Neuronal stem cell (in vitro differentiated cells): Measurements from ENCODE around the gene DNAH9.

ENCODE experiments used
- DNase-seq: peaks from one replicate; pipeline ENCODE4 v3.0.0-alpha.2; 2013; ENCODE audit warnings: low spot score
- H2AFZ ChIP-seq: one replicate; pipeline ENCODE4 v1.6.1; 2013; ENCODE audit warnings: mild to moderate bottlenecking, low read length, inconsistent platforms
- H2AK5ac ChIP-seq: 2 replicates; pipeline ENCODE4 v1.6.1; 2013; ENCODE audit warnings: low read depth, mild to moderate bottlenecking, inconsistent platforms, low read length, moderate library complexity, mixed read lengths
- H2BK120ac ChIP-seq: 2 replicates; pipeline ENCODE4 v1.6.1; 2013; ENCODE audit warnings: low read depth, mild to moderate bottlenecking, inconsistent platforms, low read length, moderate library complexity, mixed read lengths
- H2BK12ac ChIP-seq: one replicate; pipeline ENCODE4 v1.6.1; 2013; ENCODE audit warnings: low read length, inconsistent platforms
- H2BK15ac ChIP-seq: 2 replicates; pipeline ENCODE4 v1.6.1; 2013; ENCODE audit warnings: mild to moderate bottlenecking, low read length, inconsistent platforms, mixed read lengths
- H2BK5ac ChIP-seq: one replicate; pipeline ENCODE4 v1.6.1; 2013; ENCODE audit warnings: inconsistent platforms, mild to moderate bottlenecking, low read length, moderate library complexity
- H3K14ac ChIP-seq: one replicate; pipeline ENCODE4 v1.6.1; 2013; ENCODE audit warnings: low read length, inconsistent platforms
- H3K18ac ChIP-seq: 2 replicates; pipeline ENCODE4 v1.6.1; 2013; ENCODE audit warnings: low read length, inconsistent platforms
- H3K23ac ChIP-seq: 2 replicates; pipeline ENCODE4 v1.6.1; 2013; ENCODE audit warnings: low read depth, mild to moderate bottlenecking, mixed read lengths, low read length, inconsistent platforms; ENCODE audit not compliant: poor library complexity
- H3K27ac ChIP-seq: replicated peaks from 3 replicates; pipeline ENCODE4 v1.5.1; 2013; ENCODE audit warnings: low read length, inconsistent platforms
- H3K27me3 ChIP-seq, 3 experiments: 2 replicates each; pipeline ENCODE4 v1.6.1; 2013; ENCODE audit warnings: low read length in 3 of 3, mild to moderate bottlenecking in 2 of 3, inconsistent platforms in 1 of 3, low read depth in 1 of 3, mixed read lengths in 1 of 3, moderate library complexity in 1 of 3; ENCODE audit not compliant: control insufficient read depth in 3 of 3, insufficient read depth in 3 of 3
- H3K36me3 ChIP-seq, 2 donors: replicated peaks in 1 of 2; 2 replicates each; pipeline ENCODE4 v1.6.1; 2013; ENCODE audit warnings: low read length in 2 of 2; ENCODE audit not compliant: control insufficient read depth in 2 of 2, insufficient read depth in 2 of 2
- H3K4ac ChIP-seq: 2 replicates; pipeline ENCODE4 v1.6.1; 2013; ENCODE audit warnings: inconsistent platforms, mild to moderate bottlenecking, low read length, moderate library complexity
- H3K4me1 ChIP-seq, 2 donors: 1 replicate in 1 of 2; 2 replicates in 1 of 2; pipeline ENCODE4 v1.6.1; 2013; ENCODE audit warnings: low read length in 2 of 2, low read depth in 1 of 2; ENCODE audit not compliant: control insufficient read depth in 2 of 2, insufficient read depth in 1 of 2
- H3K4me2 ChIP-seq: one replicate; pipeline ENCODE4 v1.6.1; 2013; ENCODE audit warnings: mild to moderate bottlenecking, low read length, inconsistent platforms; ENCODE audit not compliant: insufficient read depth, poor library complexity, severe bottlenecking
- H3K4me3 ChIP-seq, 2 donors: 2 replicates each; pipeline ENCODE4 v1.5.1; 2013; ENCODE audit warnings: low read length in 2 of 2, mild to moderate bottlenecking in 2 of 2, inconsistent platforms in 1 of 2, moderate library complexity in 1 of 2
- H3K79me1 ChIP-seq: one replicate; pipeline ENCODE4 v1.6.1; 2013; ENCODE audit warnings: low read depth, mild to moderate bottlenecking, inconsistent platforms, low read length, moderate library complexity
- H3K9ac ChIP-seq: one replicate; pipeline ENCODE4 v1.6.1; 2013; ENCODE audit warnings: mild to moderate bottlenecking, low read depth, low read length, inconsistent platforms; ENCODE audit not compliant: poor library complexity
- H3K9me3 ChIP-seq, 2 donors: replicated peaks in 1 of 2; 2 replicates each; pipeline versions ENCODE3 to v1.6.1; 2013; ENCODE audit warnings: low read length in 2 of 2, mild to moderate bottlenecking in 2 of 2, inconsistent platforms in 1 of 2, low read depth in 1 of 2, mixed read lengths in 1 of 2, moderate library complexity in 1 of 2; ENCODE audit not compliant: control insufficient read depth in 2 of 2, insufficient read depth in 1 of 2
- H4K8ac ChIP-seq: one replicate; pipeline ENCODE4 v1.6.1; 2013; ENCODE audit warnings: low read depth, mild to moderate bottlenecking, inconsistent platforms, low read length, moderate library complexity
- H4K91ac ChIP-seq: one replicate; pipeline ENCODE4 v1.6.1; 2013; ENCODE audit warnings: low read length, low read depth, mild to moderate bottlenecking, inconsistent platforms; ENCODE audit not compliant: poor library complexity
- WGBS, 2 donors: extraction: QIAGEN DNeasy Blood & Tissue Kit; methylation state at CpG; one replicate each; pipeline ENCODE4 v1.1.7; 2013; ENCODE audit warnings: missing lambda C conversion rate in 2 of 2, mixed read lengths in 1 of 2; ENCODE audit not compliant: insufficient read length in 2 of 2, insufficient replicate concordance in 1 of 2; ENCODE audit errors: extremely low coverage in 2 of 2; 5-methylcytosine and 5-hydroxymethylcytosine counted together

The DNAH9 gene

DNA sequence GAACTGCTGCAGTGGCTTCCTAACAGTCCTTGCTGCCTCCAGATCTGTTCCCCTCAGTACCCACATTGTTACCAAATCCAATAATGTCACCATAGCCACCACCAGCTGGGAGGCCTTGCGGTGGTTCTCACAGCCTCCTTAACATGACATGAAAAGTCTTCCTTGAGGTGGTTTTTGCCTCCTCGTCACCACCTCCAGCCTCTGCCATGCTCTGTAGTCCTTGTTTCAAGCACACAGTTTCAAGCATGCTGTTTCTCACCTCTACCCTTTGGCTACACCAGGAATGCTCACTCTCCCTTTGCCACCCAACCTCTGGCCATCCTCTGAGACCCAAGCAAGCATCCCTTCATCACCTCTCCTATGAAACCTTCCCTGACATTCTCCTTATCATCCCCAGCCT, 47.2 kb downstream of the DNAH9 start:
- no peak overlapping the region for H4K8ac ChIP-seq
- H2AFZ ChIP-seq, result no peak overlapping the region
- H3K36me3 ChIP-seq, result no peaks in the 10 kb centered on the region
- H3K4me1 ChIP-seq, result no peaks in the 10 kb centered on the region
- H2AK5ac ChIP-seq, result no peak overlapping the region
- H3K4ac ChIP-seq, result no peak overlapping the region
- H2BK15ac ChIP-seq, result no peak overlapping the region
- no peak overlapping the region for H2BK12ac ChIP-seq
- no peak overlapping the region for H3K18ac ChIP-seq
- no peak for DNase-seq
- H2BK120ac ChIP-seq, result no peak overlapping the region
- H3K14ac ChIP-seq, result no peak overlapping the region
- WGBS, 2 donors, result no CpG with 5 or more reads among the region's 2 CpGs
- no peaks in the 10 kb centered on the region for H3K79me1 ChIP-seq
- no peak overlapping the region for H4K91ac ChIP-seq
- H2BK5ac ChIP-seq, result no peak overlapping the region
- H3K27me3 ChIP-seq, result no peaks in the 10 kb centered on the region
- H3K4me2 ChIP-seq, result no peak overlapping the region
- H3K9me3 ChIP-seq, result no peaks in the 10 kb centered on the region
- no peak overlapping the region for H3K9ac ChIP-seq
- H3K4me3 ChIP-seq, result no peak overlapping the region
- no peak overlapping the region for H3K23ac ChIP-seq
- no peak overlapping the region for H3K27ac ChIP-seq

DNA sequence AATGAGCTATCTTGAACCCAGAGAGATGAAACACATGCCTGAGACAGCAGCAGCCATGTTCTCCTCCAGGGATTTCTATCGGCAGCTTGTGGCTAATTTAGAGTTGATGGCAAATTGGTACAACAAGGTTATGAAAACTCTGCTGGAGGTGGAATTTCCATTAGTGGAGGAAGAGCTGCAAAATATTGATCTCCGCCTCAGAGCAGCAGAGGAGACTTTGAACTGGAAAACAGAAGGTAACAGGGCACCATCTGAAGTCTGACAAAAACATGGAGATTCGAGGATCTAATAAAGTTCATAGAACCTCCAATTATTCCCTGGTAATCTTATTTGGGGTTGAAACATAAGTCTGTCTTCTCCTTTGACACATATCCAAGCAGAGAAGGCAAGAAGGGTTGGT, 52.8 kb downstream of the DNAH9 start:
- no peak overlapping the region for H4K8ac ChIP-seq
- H3K4me2 ChIP-seq, result no peak overlapping the region
- no peak overlapping the region for H3K4ac ChIP-seq
- no peaks in the 10 kb centered on the region for H3K27me3 ChIP-seq
- no peak overlapping the region for H3K23ac ChIP-seq
- H2BK12ac ChIP-seq, result no peak overlapping the region
- no peak for DNase-seq
- H4K91ac ChIP-seq, result no peak overlapping the region
- no peak overlapping the region for H2BK120ac ChIP-seq
- no peak overlapping the region for H3K9ac ChIP-seq
- no peak overlapping the region for H2BK15ac ChIP-seq
- H3K4me1 ChIP-seq, result no peaks in the 10 kb centered on the region
- no peaks in the 10 kb centered on the region for H3K79me1 ChIP-seq
- no peak overlapping the region for H2BK5ac ChIP-seq
- no peak overlapping the region for H3K4me3 ChIP-seq
- no peak overlapping the region for H2AK5ac ChIP-seq
- H3K14ac ChIP-seq, result no peak overlapping the region
- no peak overlapping the region for H3K27ac ChIP-seq
- no peak overlapping the region for H3K18ac ChIP-seq
- no peak overlapping the region for H2AFZ ChIP-seq
- no peaks in the 10 kb centered on the region for H3K36me3 ChIP-seq
- WGBS, 2 donors, result no CpG with 5 or more reads among the region's 3 CpGs
- H3K9me3 ChIP-seq, result peaks cover 0 to 2% of the 10 kb centered on the region in 2 donors

DNA sequence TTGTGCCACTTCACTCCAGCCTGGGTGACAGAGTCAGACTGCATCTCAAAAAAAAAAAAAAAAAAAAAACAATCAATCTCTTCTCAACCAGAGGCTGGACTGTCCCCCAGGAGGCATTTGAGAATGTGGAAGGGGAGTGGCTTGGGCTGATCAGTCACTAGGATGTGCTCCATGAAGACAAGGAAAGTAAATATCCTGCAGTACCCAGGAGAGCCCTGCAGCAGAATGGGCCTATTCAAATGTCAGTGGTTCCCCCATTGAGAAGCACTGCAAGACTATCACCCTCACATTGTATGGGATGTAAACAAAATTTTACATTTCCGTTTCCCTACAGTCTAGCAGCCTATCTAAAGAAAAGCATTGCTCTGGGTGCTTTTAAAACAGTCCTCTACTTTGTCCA, 70.3 kb downstream of the DNAH9 start:
- H3K23ac ChIP-seq, result no peak overlapping the region
- H2AFZ ChIP-seq, result no peak overlapping the region
- H2BK120ac ChIP-seq, result no peak overlapping the region
- no peak overlapping the region for H3K27ac ChIP-seq
- H3K9ac ChIP-seq, result no peak overlapping the region
- H3K36me3 ChIP-seq, result no peaks in the 10 kb centered on the region
- no peak overlapping the region for H3K4me3 ChIP-seq
- H2AK5ac ChIP-seq, result no peak overlapping the region
- no CpG with 5 or more reads among the region's 1 CpG for WGBS, 2 donors
- no peak overlapping the region for H3K4ac ChIP-seq
- H3K27me3 ChIP-seq, result no peaks in the 10 kb centered on the region
- H4K8ac ChIP-seq, result no peak overlapping the region
- H4K91ac ChIP-seq, result no peak overlapping the region
- H3K14ac ChIP-seq, result no peak overlapping the region
- no peak overlapping the region for H3K4me2 ChIP-seq
- no peak for DNase-seq
- H3K4me1 ChIP-seq, result peaks cover 0 to 4% of the 10 kb centered on the region in 2 donors
- no peak overlapping the region for H2BK12ac ChIP-seq
- no peak overlapping the region for H2BK5ac ChIP-seq
- H3K18ac ChIP-seq, result no peak overlapping the region
- no peaks in the 10 kb centered on the region for H3K9me3 ChIP-seq
- no peak overlapping the region for H2BK15ac ChIP-seq
- H3K79me1 ChIP-seq, result no peaks in the 10 kb centered on the region

DNA sequence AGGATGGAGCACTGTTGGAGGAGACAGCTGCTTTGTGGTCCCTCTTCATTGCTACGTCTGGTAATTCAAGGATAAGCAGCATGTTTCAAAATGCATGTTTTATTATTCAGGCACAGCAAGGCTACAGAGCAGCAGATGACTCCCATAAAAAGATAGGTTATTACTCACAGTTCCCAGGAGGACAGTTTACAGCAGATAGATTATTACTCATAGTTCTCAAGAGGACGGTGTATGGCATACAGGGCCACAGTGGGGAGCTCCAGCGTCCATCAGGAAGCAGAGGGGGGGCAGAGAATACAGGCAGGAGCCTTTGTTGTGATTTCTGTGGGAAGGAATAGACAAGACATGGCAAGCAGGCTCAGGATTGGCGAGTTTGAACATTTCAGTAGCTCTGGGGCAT, 72.9 kb downstream of the DNAH9 start:
- H3K4me2 ChIP-seq, result no peak overlapping the region
- no peak for DNase-seq
- peaks cover 0 to 3% of the 10 kb centered on the region in 2 donors for H3K9me3 ChIP-seq
- H3K36me3 ChIP-seq, result no peaks in the 10 kb centered on the region
- H3K14ac ChIP-seq, result no peak overlapping the region
- no peak overlapping the region for H3K4ac ChIP-seq
- H3K9ac ChIP-seq, result no peak overlapping the region
- H4K91ac ChIP-seq, result no peak overlapping the region
- no peaks in the 10 kb centered on the region for H3K79me1 ChIP-seq
- no peak overlapping the region for H3K18ac ChIP-seq
- H3K27ac ChIP-seq, result no peak overlapping the region
- H2AK5ac ChIP-seq, result no peak overlapping the region
- no peak overlapping the region for H4K8ac ChIP-seq
- H3K27me3 ChIP-seq, result no peaks in the 10 kb centered on the region
- H2BK12ac ChIP-seq, result no peak overlapping the region
- H2AFZ ChIP-seq, result no peak overlapping the region
- H3K4me3 ChIP-seq, result no peak overlapping the region
- peaks cover 0 to 4% of the 10 kb centered on the region in 2 donors for H3K4me1 ChIP-seq
- H3K23ac ChIP-seq, result no peak overlapping the region
- H2BK5ac ChIP-seq, result no peak overlapping the region
- no CpG with 5 or more reads among the region's 4 CpGs for WGBS, 2 donors
- H2BK120ac ChIP-seq, result no peak overlapping the region
- H2BK15ac ChIP-seq, result no peak overlapping the region
